ENCODE results near the gene SLC2A11.

- TF ChIP-seq CTCF (IDR thresholded peaks at IDR 0.05) (no peak), POLR2A (IDR thresholded peaks at IDR 0.05) (no peak)
Observed at GRCh38 chr22:23874871-23875270, 17.2 kb downstream of the SLC2A11 start.

Measured in suprapubic skin (tissue), 3 donors.